Caki2 (cell line): ENCODE results near the gene BCAR1. TPM values are rescaled to one million over a fixed set of nuclear protein-coding genes. Genes with fewer than 3 reads are reported as not detected.

Experiments
- DNase-seq: peaks from one replicate; pipeline ENCODE4 v3.0.0-alpha.2; 2015; ENCODE audit warnings: low read depth
- in situ Hi-C: cut with HindIII; loops from 2 replicates; pipeline ENCODE4 v1.10.0; 2016; ENCODE audit warnings: low sequenced_read_pairs, low pct_unique_long_range_greater_than_20kb, mixed read lengths
- total RNA-seq: library from RNA; depleted of rRNA; stranded (reverse); fragments of >200 nt; shearing (Covaris generic); gene quantifications from 2 replicates; pipeline ENCODE4 v1.2.3, GENCODE V29; 2014; ENCODE audit warnings: low replicate concordance

BCAR1 gene
- total RNA-seq, 1 experiment from 2014 or later = 94.2 TPM

GRCh38 chr16:75260851-75261589 lies 9.6 kb upstream of the BCAR1 start:
- no peak for DNase-seq
- in situ Hi-C loops = no loop called here

GRCh38 chr16:75258807-75259141 lies 7.3 kb upstream of the BCAR1 start:
- in situ Hi-C loops = no loop called here

GRCh38 chr16:75257886-75258806 lies 6.7 kb upstream of the BCAR1 start:
- no peak for DNase-seq

More at GRCh38 chr16:75258807-75259141, 7.3 kb upstream of the BCAR1 start:
- no peak for DNase-seq

DNA sequence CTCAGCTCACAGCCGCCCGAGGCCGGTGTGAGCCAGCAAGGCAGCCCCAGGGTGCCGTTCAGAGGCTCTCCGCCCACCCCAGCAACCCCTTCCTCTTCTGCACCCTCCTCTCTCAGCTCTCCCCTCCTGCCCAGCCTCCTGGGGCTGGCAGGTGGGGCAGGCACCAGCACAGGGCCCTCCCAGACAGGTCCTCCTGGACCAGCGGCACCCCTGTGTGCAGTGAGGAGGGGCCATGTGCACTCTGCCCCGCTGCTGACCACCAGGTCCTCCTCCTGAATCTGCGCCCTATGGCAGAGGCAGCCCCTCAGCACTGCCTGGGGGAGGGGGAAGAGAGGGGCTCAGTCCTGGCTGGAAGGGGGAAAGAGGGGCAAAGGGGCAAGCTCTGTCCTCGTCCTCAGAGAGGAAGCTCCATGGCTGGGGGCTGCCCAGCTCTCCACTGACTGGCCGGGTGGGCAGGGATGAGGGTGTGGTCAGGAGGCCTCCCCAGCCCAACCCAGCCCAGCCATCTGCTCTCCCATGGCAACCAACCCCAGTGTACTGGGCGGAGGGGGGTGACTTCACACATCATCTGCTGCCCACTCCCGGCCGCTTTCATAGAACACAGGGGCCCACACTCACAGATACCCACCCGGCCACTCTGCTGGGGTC lies 5.4 kb upstream of the BCAR1 start:
- DNase-seq = no peak
- in situ Hi-C loops = no loop called here

More at GRCh38 chr16:75257886-75258806, 6.7 kb upstream of the BCAR1 start:
- in situ Hi-C loops = no loop called here

DNA sequence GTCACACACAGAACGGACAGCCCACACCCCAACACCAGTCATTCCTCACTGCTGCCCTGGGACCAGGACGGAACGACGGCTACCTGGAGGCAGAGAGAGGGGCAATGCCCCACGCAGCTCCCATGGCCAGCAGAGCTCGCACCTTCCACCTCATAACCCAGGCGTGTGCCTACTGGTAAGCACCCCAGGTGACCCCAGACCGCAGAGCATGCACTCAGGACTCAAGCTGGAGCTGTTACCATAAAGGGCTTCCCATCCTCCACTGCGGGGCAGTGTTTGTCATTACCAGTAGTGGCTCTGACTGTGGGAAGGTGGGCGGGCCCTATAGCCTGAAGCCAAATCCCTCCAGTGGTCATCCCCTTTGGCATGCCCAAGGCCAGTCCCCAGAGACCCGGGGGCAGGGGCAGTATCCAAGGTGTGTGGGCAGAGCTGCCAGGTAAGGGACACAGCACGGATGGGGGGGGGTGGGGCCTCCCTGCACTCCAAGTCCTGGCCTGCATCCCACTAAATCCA lies 4.7 kb upstream of the BCAR1 start:
- in situ Hi-C loops = no loop called here
- DNase-seq = no peak

DNA sequence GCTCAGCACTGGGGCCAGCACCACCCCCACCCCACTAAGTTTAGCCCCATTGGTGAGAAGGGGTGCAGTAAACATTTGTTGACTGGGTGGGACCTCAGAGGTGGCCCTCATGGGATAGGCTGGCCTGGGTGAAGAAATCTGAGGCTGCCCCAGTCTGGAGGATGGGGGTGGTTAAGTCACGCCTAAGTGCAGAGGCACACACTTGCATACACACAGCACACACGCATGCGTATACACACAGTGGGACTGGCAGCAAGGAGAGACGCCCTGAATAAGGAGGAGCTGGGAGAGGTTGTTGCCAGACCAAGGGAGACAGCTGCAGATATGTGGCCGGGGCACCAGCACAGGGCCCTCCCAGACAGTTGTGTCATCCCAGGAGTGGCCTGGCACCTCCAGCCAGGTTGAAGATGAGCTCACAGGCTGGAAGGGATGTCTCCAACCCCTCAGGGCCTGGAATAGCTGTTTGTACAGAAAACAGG lies 3.0 kb upstream of the BCAR1 start:
- DNase-seq = peak; percentile 92
- in situ Hi-C loops = no loop called here

DNA sequence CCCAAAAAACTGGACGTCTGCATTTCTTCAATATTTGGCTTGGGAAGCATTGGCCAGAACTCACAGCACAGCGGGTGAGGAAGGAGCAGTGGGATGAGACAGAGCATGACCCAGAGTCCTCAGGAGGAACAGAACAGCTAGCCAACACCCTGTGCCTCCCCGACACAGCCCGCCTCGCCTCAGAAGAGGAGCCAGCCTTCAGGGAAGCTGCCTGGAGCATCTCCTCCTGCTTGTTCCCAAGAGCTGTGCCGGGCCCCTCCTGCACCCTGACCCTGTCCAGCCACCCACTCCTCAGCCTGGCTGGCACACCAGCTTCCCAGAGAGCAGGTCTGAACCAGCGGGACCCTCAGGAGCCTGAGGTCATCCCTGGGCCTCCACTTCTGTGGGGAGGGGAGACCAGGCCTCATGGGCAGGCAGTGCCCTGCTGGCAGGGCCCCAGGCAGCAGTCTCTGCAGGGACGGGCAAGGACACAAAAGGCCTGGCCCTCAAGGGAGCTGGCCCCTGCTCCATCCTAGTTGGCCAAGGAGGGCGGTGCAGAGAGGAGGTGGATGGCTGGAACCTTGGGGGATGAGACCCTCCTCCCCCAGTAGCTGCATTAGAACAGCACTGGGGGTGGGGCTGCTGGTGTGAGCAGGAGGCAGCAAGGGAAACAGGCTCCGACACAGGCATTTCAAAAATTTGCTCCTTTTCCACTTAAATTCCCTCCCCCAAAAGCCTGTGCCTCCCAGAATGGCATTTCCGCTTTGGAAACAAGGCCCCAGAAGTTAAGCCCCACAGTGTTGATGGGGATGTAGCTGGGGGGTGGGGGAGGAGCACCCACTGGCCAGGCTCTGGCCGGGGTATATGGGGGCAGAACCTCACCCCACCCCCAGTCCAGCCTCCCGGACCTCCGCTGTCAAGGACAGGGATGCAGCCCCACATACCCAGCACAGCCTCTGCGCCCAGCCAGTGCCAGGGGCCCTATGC lies 1.8 kb upstream of the BCAR1 start:
- DNase-seq = no peak
- in situ Hi-C loops = no loop called here

DNA sequence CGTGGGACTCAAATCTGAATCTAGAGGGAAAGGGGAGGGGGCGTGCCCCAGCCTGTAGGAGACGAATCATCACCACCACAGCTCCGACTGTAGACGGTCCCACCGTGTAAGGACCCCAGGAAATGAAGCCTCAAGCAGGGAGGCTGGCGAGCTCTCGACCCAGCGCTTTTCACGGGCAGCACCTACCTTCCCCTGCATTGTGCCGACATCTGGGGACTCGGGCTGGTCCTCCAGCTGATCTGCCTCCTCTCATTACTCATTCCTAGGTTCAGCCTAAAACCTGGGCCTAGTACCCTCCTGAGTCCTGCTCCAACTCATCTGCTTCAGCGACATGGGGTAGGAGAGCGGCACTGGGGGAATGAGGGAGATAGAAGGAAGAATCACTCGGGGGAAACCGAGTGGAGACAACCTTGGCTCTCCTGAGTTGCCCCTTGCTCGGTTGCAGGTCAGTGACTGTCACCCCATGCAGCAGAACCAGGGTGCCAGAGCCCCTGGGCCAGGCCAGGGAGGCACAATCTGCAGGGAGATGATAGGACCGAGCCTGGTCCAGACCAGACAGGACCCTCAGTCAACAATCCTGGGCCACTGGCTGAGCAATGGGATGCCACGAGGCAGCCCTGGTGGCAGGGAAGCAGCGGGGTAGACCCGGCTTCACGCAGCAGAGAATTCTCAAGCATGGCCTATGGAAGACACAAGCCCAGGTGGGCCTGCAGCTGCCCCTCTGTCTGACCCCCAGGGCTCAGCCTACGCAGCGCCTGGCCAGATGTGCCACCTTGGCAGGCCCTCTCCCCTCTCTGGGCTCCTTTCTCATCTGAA lies 833 bp upstream of the BCAR1 start:
- DNase-seq = no peak
- in situ Hi-C loops = no loop called here

GRCh38 chr16:75250809-75251279 lies 580 bp downstream of the BCAR1 start:
- in situ Hi-C loops = no loop called here
- DNase-seq = peak; percentile 69

- in situ Hi-C loops = no loop called here
- no peak for DNase-seq
These were observed 1.2 kb downstream of the BCAR1 start for GRCh38 chr16:75250089-75250808.

- in situ Hi-C loops = no loop called here
- no peak for DNase-seq
These were observed 2.0 kb downstream of the BCAR1 start for GRCh38 chr16:75249441-75249840.

DNA sequence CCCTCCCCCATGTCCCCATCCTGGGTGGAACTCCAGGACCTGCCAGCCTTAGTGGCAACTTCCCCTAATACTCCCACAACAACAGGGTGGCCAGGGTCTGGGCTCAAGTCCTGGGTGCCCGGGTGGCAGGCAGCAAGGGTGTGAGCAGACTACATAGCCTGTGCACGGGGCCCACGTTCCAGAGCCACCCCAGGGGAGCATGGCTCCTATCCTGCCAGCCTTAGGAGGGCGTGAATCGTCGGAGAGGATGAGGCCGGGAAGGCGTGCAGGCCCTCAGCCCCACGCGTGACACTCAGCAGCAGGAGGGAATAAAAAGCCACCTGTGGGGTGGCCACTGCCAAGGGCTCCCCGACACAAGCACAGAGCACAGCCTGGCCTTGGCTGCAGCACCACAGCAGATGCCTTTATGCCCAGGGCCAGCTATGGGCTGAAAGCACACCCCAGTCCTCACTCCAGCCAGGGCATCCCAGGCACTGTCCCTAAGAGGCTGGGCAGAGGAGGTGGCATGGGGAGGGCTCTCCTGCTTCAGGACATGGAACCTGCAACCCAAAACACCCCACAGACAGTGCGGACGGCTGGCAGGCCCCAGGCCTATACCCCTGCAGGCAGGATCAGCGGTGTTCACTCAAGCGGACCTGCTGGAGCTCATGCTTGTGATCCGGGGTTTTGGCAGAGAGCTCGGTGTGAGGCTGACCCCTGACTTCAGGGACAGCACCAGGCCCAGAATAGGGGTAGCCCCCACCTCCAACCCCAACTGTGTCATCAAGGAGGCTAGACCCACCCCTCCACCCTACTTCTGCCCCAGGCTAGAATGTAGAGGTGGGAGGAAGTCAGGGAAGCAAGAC lies 2.7 kb downstream of the BCAR1 start:
- in situ Hi-C loops = no loop called here
- no peak for DNase-seq

GRCh38 chr16:75248142-75248535 lies 3.3 kb downstream of the BCAR1 start:
- in situ Hi-C loops = no loop called here
- DNase-seq = no peak

DNA sequence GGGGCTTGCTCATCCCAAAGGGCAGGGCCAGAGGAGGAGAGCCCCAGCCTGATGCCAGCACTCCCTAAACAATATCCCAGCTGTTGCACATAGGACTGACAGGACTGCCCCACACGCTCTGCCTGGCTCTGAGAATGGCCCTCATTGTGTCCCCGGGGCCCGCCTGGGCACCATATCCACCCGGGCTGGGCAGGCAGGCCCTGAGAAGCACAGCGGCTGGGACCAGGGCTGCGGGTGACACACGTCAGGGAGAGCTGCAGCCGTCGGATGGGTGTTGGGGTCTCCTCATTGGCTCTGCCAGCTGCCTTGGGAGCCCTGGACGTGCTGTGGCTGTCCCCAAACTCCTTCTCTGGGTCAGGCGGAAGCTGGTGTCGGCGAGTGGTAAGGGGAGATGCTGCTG lies 4.2 kb downstream of the BCAR1 start:
- DNase-seq = no peak
- in situ Hi-C loops = no loop called here

- in situ Hi-C loops = no loop called here
- DNase-seq = no peak
These were observed 4.8 kb downstream of the BCAR1 start for GRCh38 chr16:75246504-75247205.
